GM21381 (cell line): Measurements from ENCODE around the gene ASH1L.
A peak's percentile ranks its signal among the peaks of the same experiment; 100 is the strongest.
"Not testable (repeated sequence)": the region's sequence is repeated elsewhere in the genome, so short reads cannot be mapped to it uniquely, and the experiment has no call there.

Experiments used
- ATAC-seq: cut with Tn5 transposase; IDR thresholded peaks from one replicate; pipeline ENCODE4 v1.9.1; 2021; ENCODE audit warnings: mild to moderate bottlenecking, moderate library complexity; ENCODE audit not compliant: unreplicated experiment

ASH1L gene

DNA sequence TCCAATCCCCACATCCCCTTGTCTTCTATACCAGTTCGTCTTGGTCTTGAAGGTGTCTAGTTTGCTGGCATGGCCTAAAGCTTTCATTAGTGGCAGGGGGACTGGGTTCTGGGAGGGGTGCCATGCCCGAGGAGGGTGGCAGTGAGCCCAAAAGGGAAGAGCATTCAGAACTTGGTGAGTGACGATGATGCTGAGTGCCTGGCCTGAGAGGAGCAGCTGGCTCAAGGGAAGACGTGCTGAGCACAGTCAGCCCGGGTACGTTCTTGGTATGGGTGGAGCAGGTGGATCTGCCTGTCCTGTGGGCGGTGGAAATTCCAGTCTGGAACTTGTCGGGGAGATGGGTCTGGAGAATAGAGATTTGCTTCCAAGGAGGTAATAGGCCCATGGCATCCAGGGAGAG is 249.3 kb downstream of the ASH1L start:
- ATAC-seq = no peak

DNA sequence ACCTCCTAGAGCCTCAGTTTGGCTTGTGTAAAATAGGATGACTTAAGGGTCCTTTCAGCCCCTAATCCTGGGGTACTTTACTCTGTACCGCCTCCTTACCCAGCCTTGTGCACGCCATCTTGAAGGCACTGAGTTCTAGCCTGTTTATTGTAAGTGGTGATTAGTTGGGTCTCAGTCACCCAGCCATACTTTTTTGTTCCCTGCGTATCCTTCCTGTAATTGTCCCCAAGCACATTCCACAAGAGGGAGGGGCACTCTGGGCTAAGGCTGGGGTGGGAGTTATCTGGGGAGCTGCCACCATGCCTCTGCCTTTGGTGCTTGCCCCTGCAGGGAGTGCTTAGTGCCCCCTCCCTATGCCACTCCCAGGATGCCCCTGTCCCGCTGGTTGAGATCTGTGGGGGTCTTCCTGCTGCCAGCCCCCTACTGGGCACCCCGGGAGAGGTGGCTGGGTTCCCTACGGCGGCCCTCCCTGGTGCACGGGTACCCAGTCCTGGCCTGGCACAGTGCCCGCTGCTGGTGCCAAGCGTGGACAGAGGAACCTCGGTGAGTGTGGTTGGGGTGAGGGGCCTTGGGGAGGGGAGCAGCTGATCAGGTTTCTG is 253.1 kb downstream of the ASH1L start:
- ATAC-seq = no peak

DNA sequence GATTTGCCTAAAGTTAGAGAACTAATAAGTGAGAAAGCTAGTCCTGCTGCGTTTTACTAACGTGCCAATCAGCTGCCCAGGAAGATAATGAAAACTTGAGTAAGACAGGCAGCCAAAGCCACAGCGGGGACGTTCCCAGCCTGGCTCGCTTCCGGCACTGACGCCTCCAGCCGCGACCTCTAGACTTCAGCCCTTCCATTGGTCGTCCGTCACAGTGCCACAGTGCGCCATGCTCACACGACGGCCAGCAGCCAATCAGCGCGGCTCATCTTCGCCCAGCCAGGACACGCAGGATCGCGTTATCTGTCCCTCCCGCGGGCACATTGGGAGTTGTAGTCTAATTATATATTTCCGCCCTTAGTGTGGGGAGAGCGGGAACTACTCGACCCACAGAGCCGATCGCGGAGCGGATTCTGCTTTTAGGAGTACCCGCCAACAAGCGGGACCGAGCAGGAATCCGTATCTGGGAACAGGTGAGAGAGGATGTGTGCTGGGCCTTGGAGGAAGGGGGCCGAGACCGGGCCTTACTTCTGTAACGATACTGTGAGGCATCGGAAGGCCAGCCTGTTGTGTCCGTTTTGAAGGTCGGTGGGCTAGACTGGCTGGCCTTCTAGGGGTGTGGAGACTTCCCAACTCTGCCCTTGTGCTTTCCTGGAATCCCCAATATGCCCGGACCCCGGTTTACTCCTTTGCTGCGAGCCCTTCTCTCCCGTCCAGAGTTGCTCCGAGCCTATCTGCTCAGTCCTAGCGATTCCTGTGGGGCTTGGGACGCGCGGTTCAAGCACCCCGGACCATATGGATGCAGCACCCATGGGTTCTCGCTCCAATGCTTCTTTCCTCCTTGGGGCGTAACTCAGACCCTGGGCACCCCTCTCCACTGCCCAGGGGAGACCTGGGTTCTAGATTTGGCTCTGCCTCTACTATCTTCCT is 253.8 kb downstream of the ASH1L start, which contains the start of gene FDPS:
FDPS (plus strand) TSS at position 374 of the 930 bp plus-strand sequence. CDS start 924 bp downstream, outside the sequence.
- peak; percentile 89 for ATAC-seq

- ATAC-seq = no peak
These were observed 255.3 kb downstream of the ASH1L start for GRCh38 chr1:155307247-155307740.

DNA sequence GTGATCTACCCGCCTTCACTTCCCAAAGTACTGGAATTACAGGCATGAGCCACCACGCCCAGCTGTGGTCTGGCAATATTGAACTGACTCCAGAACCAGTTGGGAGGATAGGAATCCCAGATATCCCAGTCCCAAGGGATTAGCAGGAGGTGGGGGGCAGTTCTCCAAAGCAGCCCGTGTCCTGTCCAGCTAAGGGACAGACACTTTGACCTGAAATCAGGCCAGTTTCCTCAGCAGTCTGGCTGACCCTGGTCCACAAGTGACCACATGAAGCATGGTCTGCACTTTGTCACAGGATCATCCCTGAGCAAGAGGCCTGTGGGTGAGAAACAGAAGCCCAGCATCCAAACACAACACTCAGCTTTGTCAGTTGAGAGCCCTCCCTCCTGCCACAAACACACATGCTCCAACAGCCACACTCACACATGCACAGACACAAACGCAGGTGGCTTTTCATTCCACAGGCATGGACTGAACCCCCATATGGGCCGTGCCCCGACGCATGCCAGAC is 256.7 kb downstream of the ASH1L start:
- ATAC-seq = no peak

DNA sequence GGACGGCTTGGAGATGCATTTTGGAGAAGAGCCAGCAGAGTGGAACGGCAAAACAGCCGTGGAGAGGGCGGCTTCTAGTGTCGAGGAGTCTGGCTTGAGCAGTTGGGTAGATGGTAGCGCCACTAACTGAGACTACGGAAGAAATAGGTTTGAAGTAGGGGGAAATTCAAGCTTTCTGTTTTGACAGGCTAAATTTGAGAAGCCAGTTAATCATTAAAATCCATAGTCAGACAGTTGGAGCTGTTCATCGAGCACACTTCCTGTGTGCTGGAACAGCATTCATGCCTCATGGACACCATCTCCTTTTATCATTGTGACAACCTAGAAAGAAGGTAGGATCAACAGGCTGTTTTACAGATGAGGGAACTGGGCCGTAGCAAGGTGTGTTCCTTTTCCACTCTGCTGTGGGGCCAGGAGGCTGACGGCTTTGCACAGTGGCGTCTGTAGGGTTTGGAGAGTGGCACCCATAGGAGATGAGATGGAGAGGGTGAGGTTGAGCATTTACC is 258.0 kb downstream of the ASH1L start:
- no peak for ATAC-seq

DNA sequence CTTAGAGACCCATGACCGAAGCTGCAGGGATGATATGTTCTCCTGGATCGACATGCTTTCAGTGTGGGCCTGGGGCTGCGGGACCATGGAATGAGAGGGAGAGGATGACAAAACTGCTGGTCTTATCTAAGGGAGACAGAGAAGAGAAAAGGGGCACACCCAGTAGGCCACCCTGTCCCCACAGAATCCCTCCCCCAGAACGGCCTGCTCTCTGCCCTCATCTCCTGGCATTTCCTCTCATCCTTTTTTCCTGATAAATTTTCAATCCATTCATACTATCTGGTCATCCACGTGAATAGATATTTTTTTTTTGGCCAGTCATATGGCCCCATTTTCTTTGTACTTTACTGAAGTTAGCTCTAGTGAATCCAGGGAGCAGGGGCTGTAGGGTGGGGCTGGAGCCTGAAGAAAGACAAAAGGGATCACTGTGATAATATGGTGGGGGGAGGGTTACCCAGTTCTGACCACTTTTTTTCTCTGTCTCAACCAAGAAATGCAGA is 261.2 kb downstream of the ASH1L start, which contains the start of gene PKLR:
PKLR (minus strand) TSS at position 97 of the 500 bp plus-strand sequence; CDS start at position 54, 43 bp downstream.
- no peak for ATAC-seq

DNA sequence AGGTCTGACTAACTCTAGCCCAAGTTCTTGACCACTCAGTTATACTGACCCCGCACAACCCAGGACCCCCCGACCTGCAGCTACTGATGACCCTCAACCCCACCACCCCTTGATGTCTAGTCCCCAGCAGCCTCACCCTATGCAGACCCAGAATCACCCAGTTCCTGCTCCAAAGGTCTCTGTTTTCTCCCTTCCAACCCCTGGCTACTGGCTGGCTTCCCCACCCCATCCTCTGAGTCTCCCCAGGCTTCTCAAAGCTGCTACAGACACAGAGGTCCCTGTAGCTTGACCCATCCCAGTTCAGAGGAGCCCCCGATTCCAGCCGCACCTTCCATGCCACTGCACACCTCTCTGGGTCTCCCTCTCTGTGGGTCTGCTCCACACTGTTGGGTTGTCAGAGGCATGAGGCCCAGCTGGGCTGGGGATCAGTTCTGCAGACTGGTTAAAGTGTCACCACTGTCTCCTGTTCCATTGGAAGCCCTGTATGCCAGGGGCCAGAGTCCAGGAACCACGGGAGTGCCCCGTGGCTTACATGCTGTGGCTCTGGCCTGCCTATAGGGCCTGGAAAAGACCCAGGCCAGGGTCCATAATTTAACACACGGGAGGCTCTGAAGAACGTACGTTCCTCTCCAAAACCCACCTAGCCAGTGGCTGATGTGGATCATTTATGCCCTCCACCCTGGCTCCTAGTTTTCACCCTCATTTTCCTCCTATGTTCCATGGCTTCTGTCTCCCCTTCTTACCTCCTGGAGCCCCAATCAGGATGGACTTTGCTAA is 261.9 kb downstream of the ASH1L start:
- ATAC-seq = no peak

- ATAC-seq = no peak
These were observed 262.6 kb downstream of the ASH1L start for GRCh38 chr1:155300024-155300423.

DNA sequence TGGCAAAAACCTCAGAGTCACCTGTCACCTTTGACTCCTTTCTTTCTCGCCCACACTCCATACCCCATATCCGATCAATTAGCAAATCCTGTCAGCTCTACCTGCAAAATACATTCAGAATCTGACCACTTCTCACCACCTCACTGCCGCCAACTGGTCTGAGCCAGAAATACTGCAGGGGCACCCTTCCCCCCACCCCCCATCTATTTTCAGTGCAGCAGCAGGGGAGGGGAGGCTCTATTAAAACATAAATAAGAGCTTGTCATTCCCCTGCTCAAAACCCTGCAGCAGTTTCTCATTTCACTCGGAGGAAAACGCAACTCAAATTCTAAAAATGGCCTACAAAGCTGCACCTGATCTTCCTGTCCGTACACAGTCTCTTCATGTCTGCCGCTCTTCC is 265.2 kb downstream of the ASH1L start:
- no peak for ATAC-seq

DNA sequence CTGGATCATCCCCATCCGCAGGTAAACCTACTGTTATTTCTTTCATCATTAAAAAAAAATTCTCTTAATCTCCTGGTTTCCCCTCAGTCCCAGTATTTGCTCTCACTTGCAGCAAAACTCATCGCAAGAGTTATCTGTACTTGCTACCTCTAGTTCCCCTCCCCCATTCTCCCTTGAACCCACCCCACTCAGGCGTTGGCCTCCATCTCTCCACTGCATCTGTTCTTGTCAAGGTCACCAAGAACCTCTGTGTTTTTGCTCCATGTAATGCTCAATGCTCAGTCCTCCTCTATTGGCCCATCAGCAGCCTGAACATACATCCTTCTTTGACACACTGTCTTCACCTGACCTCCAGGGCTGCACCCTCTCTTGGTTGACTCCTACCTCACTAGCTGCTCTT is 265.9 kb downstream of the ASH1L start:
- no peak for ATAC-seq

DNA sequence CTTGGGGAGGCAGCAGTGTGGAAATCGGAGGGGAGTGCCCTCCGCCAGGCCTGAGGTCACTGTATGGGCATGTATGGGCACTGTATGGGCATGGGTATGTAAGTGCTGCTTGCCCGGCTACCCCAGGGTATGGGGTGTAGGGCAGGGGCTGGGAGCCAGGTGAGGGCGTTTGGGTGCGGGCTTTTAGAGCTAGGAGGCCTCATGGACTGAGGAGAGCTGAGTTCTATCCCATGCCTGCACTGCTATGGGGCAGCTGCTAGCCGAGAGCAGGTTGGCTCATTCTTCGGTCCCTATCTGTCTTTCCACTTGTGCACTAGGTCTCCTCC is 266.7 kb downstream of the ASH1L start:
- ATAC-seq = no peak

GRCh38 chr1:155295183-155295941 is 267.2 kb downstream of the ASH1L start:
- no peak for ATAC-seq

DNA sequence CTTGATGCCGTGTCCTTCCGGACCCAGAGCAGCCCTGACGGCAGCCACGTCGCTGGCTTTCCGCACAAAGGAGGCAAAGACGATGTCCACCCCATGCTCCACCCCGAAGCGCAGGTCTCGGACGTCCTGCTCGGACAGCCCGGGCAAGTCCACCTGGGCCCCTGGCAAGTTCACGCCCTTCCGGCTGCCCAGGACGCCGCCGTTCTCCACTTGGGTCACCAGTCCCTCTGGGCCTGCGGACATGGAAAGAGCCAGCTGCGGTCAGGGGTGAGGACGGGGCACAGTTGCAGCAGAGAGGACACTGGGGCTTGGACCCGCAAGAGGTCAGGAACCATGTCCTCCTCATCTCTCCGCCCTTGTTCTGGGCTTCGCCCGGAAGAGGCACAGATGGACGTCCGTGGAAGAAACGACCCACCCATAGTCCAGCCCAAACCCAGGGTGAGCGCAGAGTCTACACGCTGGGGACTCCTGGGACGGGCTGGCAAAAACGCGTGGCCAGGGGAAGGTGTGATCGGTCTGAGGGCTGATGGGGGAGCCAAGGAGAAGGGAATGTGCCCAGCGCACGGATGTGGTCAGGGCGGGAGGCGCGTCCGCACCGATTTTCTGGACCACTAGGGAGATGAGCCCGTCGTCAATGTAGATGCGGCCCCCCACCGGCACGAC is 268.0 kb downstream of the ASH1L start:
- ATAC-seq = no peak

DNA sequence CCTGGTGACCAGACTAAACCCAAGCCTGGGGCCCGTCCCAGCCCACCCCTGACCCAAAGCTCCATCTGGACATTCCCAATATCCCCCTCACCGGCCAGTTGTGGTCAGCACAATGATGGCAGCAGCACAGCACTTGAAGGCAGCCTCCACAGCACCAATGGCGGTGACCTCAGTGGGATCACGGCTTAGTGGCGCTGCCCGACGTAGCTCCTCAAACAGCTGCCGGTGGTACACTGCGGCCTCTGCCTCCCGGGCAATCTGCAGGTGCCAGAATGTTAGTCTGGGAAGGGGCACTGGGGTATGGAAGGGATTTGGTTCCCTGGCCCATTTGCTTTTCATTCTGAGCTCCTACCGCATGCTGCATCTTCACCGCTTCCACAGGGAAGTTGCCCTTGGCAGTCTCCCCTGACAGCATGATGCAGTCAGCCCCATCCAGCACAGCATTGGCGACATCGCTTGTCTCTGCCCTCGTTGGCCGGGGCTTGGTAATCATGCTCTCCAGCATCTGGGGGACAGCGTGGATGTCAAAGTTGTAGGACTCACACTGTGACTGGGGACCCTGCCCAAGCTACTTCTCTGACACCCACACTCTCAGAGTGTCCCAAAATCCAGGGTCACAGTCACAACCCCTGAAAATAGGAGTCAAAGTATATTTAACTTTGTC is 269.4 kb downstream of the ASH1L start:
- ATAC-seq = no peak

DNA sequence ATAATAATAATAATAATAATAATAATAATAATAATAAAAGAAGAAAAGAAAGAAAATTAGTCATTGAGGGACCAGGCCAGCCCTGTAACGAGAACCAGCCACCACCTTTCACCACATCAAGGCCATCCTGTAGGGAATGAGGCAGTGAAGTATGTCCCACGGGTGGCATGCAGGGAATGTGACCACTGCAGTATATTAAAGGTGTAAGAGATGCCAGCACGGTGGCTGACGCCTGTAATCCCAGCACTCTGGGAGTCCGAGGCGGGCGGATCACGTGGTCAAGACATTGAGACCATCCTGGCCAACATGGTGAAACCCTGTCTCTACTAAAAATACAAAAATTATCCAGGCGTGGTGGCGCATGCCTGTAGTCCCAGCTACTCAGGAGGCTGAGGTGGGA is 271.6 kb downstream of the ASH1L start:
- not testable (repeated sequence) for ATAC-seq

DNA sequence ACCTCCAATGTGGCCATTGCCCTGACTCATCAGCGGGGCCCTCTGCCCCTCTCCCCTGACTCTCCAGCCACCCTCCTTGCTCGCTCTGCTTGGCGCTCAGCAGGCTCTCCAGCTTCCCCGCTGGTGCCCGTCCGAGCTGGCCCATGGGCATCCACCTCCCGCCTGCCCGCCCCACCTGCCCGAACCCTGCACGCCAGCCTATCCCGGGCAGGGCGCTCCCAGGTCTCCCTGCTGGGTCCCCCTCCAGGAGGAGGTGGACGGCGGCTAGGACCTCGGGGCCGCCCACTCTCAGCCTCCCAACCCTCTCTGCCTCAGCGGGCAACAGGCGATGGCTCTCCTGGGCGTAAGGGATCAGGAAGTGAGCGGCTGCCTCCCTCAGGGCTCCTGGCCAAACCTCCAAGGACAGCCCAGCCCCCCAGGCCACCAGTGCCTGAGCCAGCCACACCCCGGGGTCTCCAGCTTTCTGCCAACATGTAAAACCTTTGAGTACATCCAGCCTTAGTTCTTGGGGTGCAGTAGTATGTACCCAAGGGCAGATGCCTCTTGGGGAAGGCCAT is 274.5 kb downstream of the ASH1L start:
- no peak for ATAC-seq

GRCh38 chr1:155286544-155286943 is 276.1 kb downstream of the ASH1L start:
- ATAC-seq = no peak

DNA sequence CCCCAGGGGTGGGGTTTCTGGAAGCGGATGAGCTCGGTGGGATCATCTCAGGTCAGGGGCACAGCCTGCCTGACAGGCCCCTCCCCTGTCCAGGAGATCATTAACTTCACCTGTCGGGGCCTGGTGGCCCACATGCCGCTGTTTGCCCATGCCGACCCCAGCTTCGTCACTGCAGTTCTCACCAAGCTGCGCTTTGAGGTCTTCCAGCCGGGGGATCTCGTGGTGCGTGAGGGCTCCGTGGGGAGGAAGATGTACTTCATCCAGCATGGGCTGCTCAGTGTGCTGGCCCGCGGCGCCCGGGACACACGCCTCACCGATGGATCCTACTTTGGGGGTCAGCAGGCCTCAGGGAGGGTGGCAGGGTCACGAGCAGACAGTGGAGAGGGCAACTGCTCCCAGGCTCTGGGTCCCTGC is 277.0 kb downstream of the ASH1L start:
- no peak for ATAC-seq
